Measurements from ENCODE around the gene CD300LG. TPM values are rescaled to one million over a fixed set of nuclear protein-coding genes. Genes with fewer than 3 reads are reported as not detected.

CD300LG gene
- total RNA-seq, 1 experiment from 2014 or later: not detected

GRCh38 chr17:43855061-43855460 lies 8.1 kb downstream of the CD300LG start:
- CTCF ChIA-PET: interaction anchor here (0.7 kb wide), 1 partner anchor 371 kb away, joined by 6 read pairs; the partner anchor contains the start of gene DHX8
- no peaks in the 10 kb centered on the region for H3K9me2 ChIP-seq (ENCODE audit: insufficient read depth)
- H3K79me2 ChIP-seq (ENCODE audit: low read depth): no peaks in the 10 kb centered on the region
- no peaks in the 10 kb centered on the region for H4K20me1 ChIP-seq (ENCODE audit: insufficient read depth)
- intact Hi-C loops (cut with micrococcal nuclease; ENCODE audit: unreplicated experiment): no loop called here
- POLR2A ChIA-PET (ENCODE audit: unreplicated experiment): no interaction called here
- H3K4me3 ChIP-seq: no peak overlapping the region
- DNase-seq: no peak
- H3K4me2 ChIP-seq: no peak overlapping the region
- H2AFZ ChIP-seq: no peak overlapping the region
- H3K9me3 ChIP-seq (ENCODE audit: insufficient read depth, low read depth): no peaks in the 10 kb centered on the region
- TF ChIP-seq CTCF (conservative IDR thresholded peaks at IDR 0.05): no peak
- no peak for TF ChIP-seq EZH2 (IDR thresholded peaks at IDR 0.05; ENCODE audit: low read depth)
- H3K27me3 ChIP-seq (ENCODE audit: insufficient read depth, low read depth): peaks cover 57% of the 10 kb centered on the region; the same call in 1 of the 2 replicates
- H3K36me3 ChIP-seq (ENCODE audit: low read depth): no peaks in the 10 kb centered on the region
- no peaks in the 10 kb centered on the region for H3F3A ChIP-seq (ENCODE audit: insufficient read depth, low read depth)
- H3K27ac ChIP-seq: no peak overlapping the region
- no peaks in the 10 kb centered on the region for H3K4me1 ChIP-seq (replicated peaks; ENCODE audit: insufficient read depth)
- BruUV-seq (replicated peaks): no TSS peak

- H3K36me3 ChIP-seq (ENCODE audit: low read depth): no peaks in the 10 kb centered on the region
- no peaks in the 10 kb centered on the region for H3K9me2 ChIP-seq (ENCODE audit: insufficient read depth)
- DNase-seq: no peak
- no peaks in the 10 kb centered on the region for H3K79me2 ChIP-seq (ENCODE audit: low read depth)
- no peaks in the 10 kb centered on the region for H3K9me3 ChIP-seq (ENCODE audit: insufficient read depth, low read depth)
- H4K20me1 ChIP-seq (ENCODE audit: insufficient read depth): no peaks in the 10 kb centered on the region
- no peaks in the 10 kb centered on the region for H3F3A ChIP-seq (ENCODE audit: insufficient read depth, low read depth)
- no TSS peak for BruUV-seq (replicated peaks)
- H3K4me2 ChIP-seq: no peak overlapping the region
- peaks cover 56% of the 10 kb centered on the region; the same call in 1 of the 2 replicates for H3K27me3 ChIP-seq (ENCODE audit: insufficient read depth, low read depth)
- TF ChIP-seq EZH2 (IDR thresholded peaks at IDR 0.05; ENCODE audit: low read depth): no peak
- no peak for TF ChIP-seq CTCF (conservative IDR thresholded peaks at IDR 0.05)
- no peak overlapping the region for H2AFZ ChIP-seq
- no peak overlapping the region for H3K4me3 ChIP-seq
- POLR2A ChIA-PET (ENCODE audit: unreplicated experiment): no interaction called here
- intact Hi-C loops (cut with micrococcal nuclease; ENCODE audit: unreplicated experiment): no loop called here
- no peak overlapping the region for H3K27ac ChIP-seq
- CTCF ChIA-PET: no interaction called here
- H3K4me1 ChIP-seq (replicated peaks; ENCODE audit: insufficient read depth): no peaks in the 10 kb centered on the region
Observed at GRCh38 chr17:43856141-43856540, 9.2 kb downstream of the CD300LG start.

- Histone ChIP-seq H3K27me3 (ENCODE audit: insufficient read depth, low read depth) (peaks cover 47% of the 10 kb centered on the region; the same call in 1 of the 2 replicates), H2AFZ (no peak overlapping the region), H3K4me3 (no peak overlapping the region), H3K9me3 (ENCODE audit: insufficient read depth, low read depth) (no peaks in the 10 kb centered on the region), H3K36me3 (ENCODE audit: low read depth) (no peaks in the 10 kb centered on the region), H3K4me1 (replicated peaks; ENCODE audit: insufficient read depth) (no peaks in the 10 kb centered on the region), H3K9me2 (ENCODE audit: insufficient read depth) (no peaks in the 10 kb centered on the region), H3K79me2 (ENCODE audit: low read depth) (no peaks in the 10 kb centered on the region), H3K4me2 (no peak overlapping the region), H3K27ac (no peak overlapping the region), H3F3A (ENCODE audit: insufficient read depth, low read depth) (no peaks in the 10 kb centered on the region), H4K20me1 (ENCODE audit: insufficient read depth) (no peaks in the 10 kb centered on the region)
- BruUV-seq (replicated peaks): no TSS peak
- ChIA-PET POLR2A (ENCODE audit: unreplicated experiment) (no interaction called here), CTCF (no interaction called here)
- intact Hi-C loops (cut with micrococcal nuclease; ENCODE audit: unreplicated experiment): no loop called here
- no peak for TF ChIP-seq EZH2 (IDR thresholded peaks at IDR 0.05; ENCODE audit: low read depth)
- no peak for TF ChIP-seq CTCF (conservative IDR thresholded peaks at IDR 0.05)
- no peak for DNase-seq
Observed at GRCh38 chr17:43857141-43857540, 10.2 kb downstream of the CD300LG start.
